H1 (cell line): ENCODE measurements around the gene ST13. TPM values are rescaled to one million over a fixed set of nuclear protein-coding genes. Genes with fewer than 3 reads are reported as not detected.
"Not testable (repeated sequence)": the region's sequence is repeated elsewhere in the genome, so short reads cannot be mapped to it uniquely, and the experiment has no call there.

Source experiments
- CTCF ChIA-PET: fragments of 300-600 bp; sonication (Branson Sonifier 250); formaldehyde crosslinking; loops from one replicate; lab custom pipeline; 2021; ENCODE audit not compliant: partially characterized antibody; lab: Charles Lee
- POLR2A ChIA-PET: fragments of 300-600 bp; sonication (Branson Sonifier 250); formaldehyde crosslinking; loops from one replicate; lab custom pipeline; 2021; ENCODE audit warnings: inconsistent platforms; ENCODE audit not compliant: partially characterized antibody; lab: Charles Lee
- DNase-seq, 2 experiments: peaks; one replicate each; pipeline versions ENCODE4 v3.0.0 to v3.0.0-alpha.2; 2010 to 2022; ENCODE audit warnings: low spot score in 2 of 2, low read depth in 1 of 2, mixed read lengths in 1 of 2
- FAIRE-seq: peaks from 2 replicates; lab custom pipeline; 2011; peaks lifted over from hg19 to GRCh38; lab: Jason Lieb, UNC
- H2AFZ ChIP-seq: 2 replicates; pipeline ENCODE4 v1.8.1; 2012; ENCODE audit warnings: low read length, inconsistent platforms
- H2AK5ac ChIP-seq: 2 replicates; pipeline ENCODE4 v1.6.1; 2013; ENCODE audit warnings: low read depth, low read length
- H2BK120ac ChIP-seq: replicated peaks from 2 replicates; pipeline ENCODE3; 2013; ENCODE audit warnings: low read depth, low read length, inconsistent platforms
- H2BK12ac ChIP-seq: 2 replicates; pipeline ENCODE4 v1.6.1; 2013; ENCODE audit warnings: low read depth, low read length
- H2BK15ac ChIP-seq: 2 replicates; pipeline ENCODE4 v1.6.1; 2013; ENCODE audit warnings: low read length
- H2BK20ac ChIP-seq: 2 replicates; pipeline ENCODE4 v1.6.1; 2013; ENCODE audit warnings: low read length
- H2BK5ac ChIP-seq: 2 replicates; pipeline ENCODE4 v1.6.1; 2013; ENCODE audit warnings: low read depth, low read length
- H3K14ac ChIP-seq: 2 replicates; pipeline ENCODE4 v1.6.1; 2013; ENCODE audit warnings: inconsistent platforms; ENCODE audit not compliant: insufficient read length
- H3K18ac ChIP-seq: 2 replicates; pipeline ENCODE4 v1.6.1; 2013; ENCODE audit warnings: low read length; ENCODE audit errors: extremely low read depth
- H3K23ac ChIP-seq: 2 replicates; pipeline ENCODE4 v1.6.1; 2013; ENCODE audit warnings: inconsistent platforms; ENCODE audit not compliant: insufficient read length
- H3K23me2 ChIP-seq: 2 replicates; pipeline ENCODE4 v1.6.1; 2013; ENCODE audit warnings: low read depth, low read length
- H3K27ac ChIP-seq: 2 replicates; pipeline ENCODE4 v1.6.1; 2011; ENCODE audit warnings: low read depth, low read length, inconsistent platforms
- H3K27me3 ChIP-seq, 4 experiments: replicated peaks in 1 of 4; 1 replicate in 1 of 4; 2 replicates in 3 of 4; pipeline versions ENCODE4 v1.6.1 to v1.8.1; 2011 to 2013; ENCODE audit warnings: low read length in 3 of 4, mild to moderate bottlenecking in 3 of 4, inconsistent platforms in 2 of 4, mixed read lengths in 2 of 4, moderate library complexity in 1 of 4; ENCODE audit not compliant: control insufficient read depth in 3 of 4, insufficient read depth in 3 of 4; ENCODE audit errors: extremely low read depth in 1 of 4
- H3K36me3 ChIP-seq, 4 experiments: 2 replicates each; pipeline versions ENCODE4 v1.6.1 to v1.8.1; 2011 to 2013; ENCODE audit warnings: mild to moderate bottlenecking in 4 of 4, low read length in 3 of 4, moderate library complexity in 2 of 4, control low read depth in 1 of 4, inconsistent platforms in 1 of 4; ENCODE audit not compliant: insufficient read depth in 4 of 4, control insufficient read depth in 2 of 4
- H3K4ac ChIP-seq: replicated peaks from 2 replicates; pipeline ENCODE3; 2013; ENCODE audit warnings: low read length, low read depth, mixed read lengths, inconsistent platforms; ENCODE audit not compliant: insufficient read length
- H3K4me1 ChIP-seq, 4 experiments: replicated peaks in 1 of 4; 1 replicate in 1 of 4; 2 replicates in 3 of 4; pipeline versions ENCODE4 v1.6.1 to v1.8.1; 2011 to 2013; ENCODE audit warnings: low read length in 3 of 4, inconsistent platforms in 2 of 4, mixed read lengths in 1 of 4; ENCODE audit not compliant: insufficient read depth in 4 of 4, control insufficient read depth in 3 of 4
- H3K4me2 ChIP-seq, 2 experiments: 2 replicates each; pipeline versions ENCODE4 v1.6.1 to v1.8.1; 2011 to 2013; ENCODE audit warnings: low read depth in 2 of 2, low read length in 2 of 2, control low read depth in 1 of 2, inconsistent platforms in 1 of 2, mild to moderate bottlenecking in 1 of 2; ENCODE audit not compliant: insufficient read depth in 1 of 2
- H3K4me3 ChIP-seq, 4 experiments: fragments of 200-600, 300-600 bp in 1 of 4; sonication (generic), shearing (Covaris generic), sonication (Bioruptor Twin) in 1 of 4; 2 replicates each; pipeline versions ENCODE4 v1.5.1 to v1.8.1; 2011 to 2016; ENCODE audit warnings: low read length in 4 of 4, low read depth in 3 of 4, control low read depth in 2 of 4, inconsistent platforms in 2 of 4, mild to moderate bottlenecking in 2 of 4, mixed read lengths in 1 of 4, moderate library complexity in 1 of 4; ENCODE audit not compliant: insufficient read depth in 2 of 4; ENCODE audit errors: extremely low read depth in 1 of 4
- H3K56ac ChIP-seq: replicated peaks from 2 replicates; pipeline ENCODE3; 2013; ENCODE audit warnings: low read depth, mild to moderate bottlenecking, mixed read lengths, low read length, inconsistent platforms; ENCODE audit not compliant: insufficient read length
- H3K79me1 ChIP-seq: 2 replicates; pipeline ENCODE4 v1.6.1; 2013; ENCODE audit warnings: low read depth, low read length, control low read depth
- H3K79me2 ChIP-seq, 2 experiments: 2 replicates each; pipeline versions ENCODE4 v1.6.1 to v1.8.1; 2012 to 2013; ENCODE audit warnings: low read length in 2 of 2, mild to moderate bottlenecking in 2 of 2, inconsistent platforms in 1 of 2; ENCODE audit not compliant: insufficient read depth in 2 of 2, control insufficient read depth in 1 of 2
- H3K9ac ChIP-seq, 4 experiments: replicated peaks in 1 of 4; 1 replicate in 1 of 4; 2 replicates in 3 of 4; pipeline versions ENCODE4 v1.6.1 to v1.8.1; 2011 to 2013; ENCODE audit warnings: low read depth in 3 of 4, low read length in 3 of 4, control low read depth in 2 of 4, mild to moderate bottlenecking in 2 of 4, moderate library complexity in 2 of 4, inconsistent platforms in 1 of 4; ENCODE audit errors: extremely low read depth in 1 of 4
- H3K9me3 ChIP-seq, 2 experiments: 2 replicates each; pipeline versions ENCODE4 v1.6.1 to v1.8.1; 2012 to 2013; ENCODE audit warnings: mild to moderate bottlenecking in 2 of 2, moderate library complexity in 2 of 2, control low read depth in 1 of 2, inconsistent platforms in 1 of 2, low read depth in 1 of 2, low read length in 1 of 2, mixed read lengths in 1 of 2; ENCODE audit not compliant: insufficient read depth in 2 of 2
- H4K20me1 ChIP-seq, 2 experiments: replicated peaks in 1 of 2; 2 replicates each; pipeline versions ENCODE3 to v1.8.1; 2011 to 2013; ENCODE audit warnings: inconsistent platforms in 2 of 2, low read length in 2 of 2, mild to moderate bottlenecking in 1 of 2; ENCODE audit not compliant: insufficient read depth in 2 of 2, control insufficient read depth in 1 of 2
- H4K5ac ChIP-seq: 2 replicates; pipeline ENCODE4 v1.6.1; 2013; ENCODE audit warnings: low read length, low read depth, mixed read lengths, inconsistent platforms; ENCODE audit not compliant: insufficient read length
- H4K8ac ChIP-seq: 2 replicates; pipeline ENCODE4 v1.8.0; 2013; ENCODE audit warnings: mild to moderate bottlenecking, moderate library complexity, low read length, inconsistent platforms; ENCODE audit not compliant: insufficient read depth; ENCODE audit errors: extremely low read depth
- H4K91ac ChIP-seq: replicated peaks from 2 replicates; pipeline ENCODE3; 2013; ENCODE audit warnings: low read length, mixed read lengths, inconsistent platforms; ENCODE audit not compliant: insufficient read length
- GABPA ChIP-seq: IDR thresholded peaks from 2 replicates; pipeline ENCODE4 v1.6.1; 2011; ENCODE audit warnings: mild to moderate bottlenecking, low read length, moderate library complexity, borderline replicate concordance; ENCODE audit not compliant: insufficient read depth
- JUN ChIP-seq: IDR thresholded peaks from 2 replicates; pipeline ENCODE4 v1.6.1; 2011; ENCODE audit warnings: low read depth, mild to moderate bottlenecking, improper control_type of control experiment, low read length
- WGBS, 2 experiments: shearing (Covaris generic) in 1 of 2; methylation state at CpG; one replicate each; pipeline versions ENCODE4 v1.1.6 to v1.1.7; 2013 to 2015; ENCODE audit warnings: low lambda C conversion rate in 2 of 2, mixed read lengths in 2 of 2, inconsistent platforms in 1 of 2, low coverage in 1 of 2, missing lambda C conversion rate in 1 of 2; ENCODE audit not compliant: insufficient replicate concordance in 2 of 2, insufficient coverage in 1 of 2, insufficient read length in 1 of 2; ENCODE audit errors: extremely low coverage in 1 of 2, missing lambda C conversion rate in 1 of 2; 5-methylcytosine and 5-hydroxymethylcytosine counted together
- polyA plus RNA-seq, 7 experiments: library from polyadenylated mRNA; depleted of rRNA in 3 of 7; stranded (reverse) in 5 of 7; unstranded in 2 of 7; fragments of >200 nt in 5 of 7; fragments of 200-250 nt in 2 of 7; gene quantifications; 1 replicate in 5 of 7; 2 replicates in 1 of 7; 4 replicates in 1 of 7; pipeline versions ENCODE4 v1.2.1 to v1.2.3, GENCODE V29; 2011 to 2013; ENCODE audit warnings: missing spikeins in 2 of 7, mixed read lengths in 2 of 7
- total RNA-seq: library from RNA; stranded (reverse); fragmentation: NEBNext Ultra II Directional; extraction: Animal tissue kit (Norgen Biotek cat#: 25700); gene quantifications from 2 replicates; pipeline ENCODE4 v1.2.1, GENCODE V29; 2021

The ST13 gene
- total and polyA plus RNA-seq, 2 of the 8 experiments (the other 6 are each of a cell fraction or from before 2014, with no cell fraction given), result 52.0 to 305 TPM

DNA sequence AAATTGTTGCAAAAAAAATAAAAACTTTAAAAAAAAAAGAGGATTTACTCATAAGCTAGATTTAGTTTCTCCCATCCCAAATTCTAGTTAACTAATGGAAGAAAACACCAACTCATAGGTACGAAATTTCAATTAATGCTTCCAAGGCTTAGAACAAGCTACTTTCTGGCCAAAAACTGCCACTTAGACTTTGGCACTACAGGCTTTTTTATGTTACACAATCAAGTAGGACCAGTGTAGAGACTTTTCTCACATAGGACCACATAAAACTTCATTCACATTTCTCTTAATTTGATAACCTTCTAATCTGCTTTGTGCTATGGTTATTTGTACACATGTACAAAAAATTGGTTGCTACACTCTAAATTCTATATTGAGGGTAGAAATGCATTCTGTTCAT is 3.1 kb downstream of the ST13 start (continued):
- no peak for TF ChIP-seq GABPA
- no peak for TF ChIP-seq JUN
- TF ChIP-seq, all 59 proteins: peak for 0

DNA sequence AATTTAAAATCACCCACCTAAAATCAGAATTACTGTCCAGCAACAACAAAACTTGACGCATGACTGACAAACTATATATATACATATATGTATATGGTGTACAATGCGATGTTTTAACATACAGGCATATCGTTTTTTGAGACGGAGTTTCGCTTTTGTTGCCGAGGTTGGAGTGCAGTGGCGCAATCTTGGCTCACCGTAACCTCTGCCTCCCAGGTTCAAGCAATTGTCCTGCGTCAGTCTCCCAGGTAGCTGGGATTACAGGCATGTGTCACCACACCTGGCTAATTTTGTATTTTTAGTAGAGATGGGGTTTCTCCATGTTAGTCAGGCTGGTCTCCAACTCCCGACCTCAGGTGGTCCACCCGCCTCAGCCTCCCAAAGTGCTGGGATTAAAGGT is 10.6 kb downstream of the ST13 start:
- FAIRE-seq, CTCF ChIA-PET: not testable (repeated sequence)

More for the DNA sequence above, 10.6 kb downstream of the ST13 start:
- not testable (repeated sequence) for H3K4ac ChIP-seq, H4K8ac ChIP-seq, H3K18ac ChIP-seq, DNase-seq, H3K27me3 ChIP-seq, H3K23me2 ChIP-seq, H3K79me1 ChIP-seq, H2BK5ac ChIP-seq, H4K5ac ChIP-seq, H3K56ac ChIP-seq, H4K91ac ChIP-seq, H3K27ac ChIP-seq, H3K4me2 ChIP-seq, H2BK20ac ChIP-seq, H3K23ac ChIP-seq, H3K4me1 ChIP-seq, H2BK120ac ChIP-seq, H4K20me1 ChIP-seq, H2AK5ac ChIP-seq, H2BK15ac ChIP-seq, H3K9ac ChIP-seq, H2BK12ac ChIP-seq, H2AFZ ChIP-seq, H3K14ac ChIP-seq, H3K4me3 ChIP-seq, H3K9me3 ChIP-seq
- Histone ChIP-seq H3K79me2 (peaks cover 4 to 64% of the 10 kb centered on the region in 2 experiments; a peak in 3 of 4 replicates), H3K36me3 (peaks cover 5 to 86% (median 30%) of the 10 kb centered on the region in 4 experiments)
- 95% methylated on average over 11 of the region's 11 CpGs; no CpG with 5 or more reads in 1 of the 2 experiments for WGBS, 2 experiments
- POLR2A ChIA-PET, result interaction anchor here (1.0 kb wide), 1 partner anchor 10 kb away, joined by 6 read pairs; the partner anchor contains the start of genes ST13 and XPNPEP3
